NCI-H460 (cell line): Measurements from ENCODE around the gene ADAMTSL4. TPM values are rescaled to one million over a fixed set of nuclear protein-coding genes. Genes with fewer than 3 reads are reported as not detected.
A peak's percentile ranks its signal among the peaks of the same experiment; 100 is the strongest.

Source experiments
- DNase-seq: peaks from one replicate; pipeline ENCODE4 v3.0.0-alpha.2; 2016; ENCODE audit warnings: low read depth; ENCODE audit errors: extremely low read depth
- polyA plus RNA-seq: library from polyadenylated mRNA; depleted of rRNA; stranded (reverse); fragments of >200 nt; gene quantifications from 2 replicates; pipeline ENCODE4 v1.2.3, GENCODE V29; 2014; cell fraction: nucleus; rRNA removed
- total RNA-seq: library from RNA; depleted of rRNA; stranded (reverse); fragments of >200 nt; shearing (Covaris generic); gene quantifications from 2 replicates; pipeline ENCODE4 v1.2.3, GENCODE V29; 2014; rRNA removed

Gene ADAMTSL4
- 5.7 and 5.8 TPM in 2 replicates for total RNA-seq
- 14.3 and 16.6 TPM in 2 replicates for polyA plus RNA-seq

GRCh38 chr1:150548632-150549495 is at the start of gene ADAMTSL4:
Gene ADAMTSL4 (plus strand): TSS chr1:150549408. CDS start chr1:150552289, 2,881 bp downstream.
- no peak for DNase-seq

GRCh38 chr1:150505431-150505830 is 43.8 kb upstream of the ADAMTSL4 start:
- DNase-seq: no peak

GRCh38 chr1:150507912-150508864 is 41.0 kb upstream of the ADAMTSL4 start, which contains the start of gene ECM1:
Gene ECM1 (plus strand): TSS chr1:150508109. CDS start chr1:150508210, 101 bp downstream.
- DNase-seq: peak; percentile 69

- no peak for DNase-seq
Measured at GRCh38 chr1:150508982-150509381, 40.2 kb upstream of the ADAMTSL4 start.

GRCh38 chr1:150511551-150511950 is 37.7 kb upstream of the ADAMTSL4 start:
- DNase-seq: no peak

GRCh38 chr1:150511985-150512660 is 37.1 kb upstream of the ADAMTSL4 start:
- DNase-seq: no peak

- DNase-seq: no peak
Measured at GRCh38 chr1:150512846-150513245, 36.4 kb upstream of the ADAMTSL4 start.

- no peak for DNase-seq
Measured at GRCh38 chr1:150513351-150513791, 35.8 kb upstream of the ADAMTSL4 start.

GRCh38 chr1:150514260-150514659 is 34.9 kb upstream of the ADAMTSL4 start:
- DNase-seq: no peak

- no peak for DNase-seq
Measured at GRCh38 chr1:150514913-150515327, 34.3 kb upstream of the ADAMTSL4 start.

- DNase-seq: peak; percentile 97
Measured at GRCh38 chr1:150515328-150516049, 33.7 kb upstream of the ADAMTSL4 start, which contains the start of gene FALEC. Gene FALEC (plus strand): TSS chr1:150515752.

GRCh38 chr1:150516050-150516591 is 33.1 kb upstream of the ADAMTSL4 start:
- DNase-seq: no peak

- DNase-seq: no peak
Measured at GRCh38 chr1:150516616-150517015, 32.6 kb upstream of the ADAMTSL4 start.

- no peak for DNase-seq
Measured at GRCh38 chr1:150521196-150521968, 27.8 kb upstream of the ADAMTSL4 start.

GRCh38 chr1:150525348-150525747 is 23.9 kb upstream of the ADAMTSL4 start:
- no peak for DNase-seq

GRCh38 chr1:150528196-150528595 is 21.0 kb upstream of the ADAMTSL4 start:
- DNase-seq: no peak

GRCh38 chr1:150529017-150529416 is 20.2 kb upstream of the ADAMTSL4 start:
- no peak for DNase-seq

GRCh38 chr1:150530491-150531159 is 18.6 kb upstream of the ADAMTSL4 start:
- DNase-seq: no peak
